ENCODE measurements around the gene CUL4B. TPM values are rescaled to one million over a fixed set of nuclear protein-coding genes. Genes with fewer than 3 reads are reported as not detected.
A peak's percentile ranks its signal among the peaks of the same experiment; 100 is the strongest.
"Not testable (repeated sequence)": the region's sequence is repeated elsewhere in the genome, so short reads cannot be mapped to it uniquely, and the experiment has no call there.

Gene CUL4B
- total and polyA plus RNA-seq, 8 donors = 9.6 to 24.6 (median 18.8) TPM

GRCh38 chrX:120575379-120576114, 14.8 kb upstream of the CUL4B start:
- WGBS, 2 donors = 68 to 79% methylated on average over 18 of the region's 18 CpGs
- H3K27ac ChIP-seq = no peak overlapping the region
- DNase-seq (no peak), ATAC-seq (no peak), FAIRE-seq (no peak)
- H3K9me3 ChIP-seq = no peaks in the 10 kb centered on the region
- H3K4me3 ChIP-seq = no peak overlapping the region
- TF ChIP-seq CTCF (IDR thresholded peaks at IDR 0.05) = no peak
- H3K36me3 ChIP-seq = no peaks in the 10 kb centered on the region
- intact Hi-C loops (cut with DNase I) = no loop called here
- H3K4me1 ChIP-seq = no peaks in the 10 kb centered on the region
- H3K27me3 ChIP-seq = no peaks in the 10 kb centered on the region

- 76 to 94% methylated on average over 13 of the region's 13 CpGs for WGBS, 2 donors
Observed at GRCh38 chrX:120573806-120574205, 13.0 kb upstream of the CUL4B start.

GRCh38 chrX:120570011-120570600, 9.3 kb upstream of the CUL4B start:
- H3K9me3 ChIP-seq = no peaks in the 10 kb centered on the region
- DNase-seq (no peak), ATAC-seq (no peak), FAIRE-seq (no peak)
- H3K27ac ChIP-seq = no peak overlapping the region
- TF ChIP-seq CTCF (IDR thresholded peaks at IDR 0.05) = no peak
- H3K4me3 ChIP-seq = no peak overlapping the region
- no peaks in the 10 kb centered on the region for H3K27me3 ChIP-seq
- WGBS, 2 donors = 57 to 63% methylated on average over 3 of the region's 3 CpGs
- intact Hi-C loops (cut with DNase I) = no loop called here
- no peaks in the 10 kb centered on the region for H3K4me1 ChIP-seq
- no peaks in the 10 kb centered on the region for H3K36me3 ChIP-seq

More at GRCh38 chrX:120573806-120574205, 13.0 kb upstream of the CUL4B start:
- H3K4me1 ChIP-seq; H3K27me3 ChIP-seq; H3K4me3 ChIP-seq; H3K27ac ChIP-seq; H3K9me3 ChIP-seq; DNase-seq; intact Hi-C loops (cut with DNase I); ATAC-seq; FAIRE-seq; H3K36me3 ChIP-seq: not testable (repeated sequence)

GRCh38 chrX:120568609-120569008, 7.8 kb upstream of the CUL4B start:
- peaks cover 0 to 6% (median 0%) of the 10 kb centered on the region in 3 donors for H3K4me1 ChIP-seq
- no peak overlapping the region for H3K4me3 ChIP-seq
- H3K9me3 ChIP-seq = no peaks in the 10 kb centered on the region
- H3K27ac ChIP-seq = no peak overlapping the region
- WGBS, 2 donors = 52 to 60% methylated on average over 3 of the region's 3 CpGs
- no peak for FAIRE-seq
- no peaks in the 10 kb centered on the region for H3K27me3 ChIP-seq
- no peak for ATAC-seq
- no peak for TF ChIP-seq CTCF (IDR thresholded peaks at IDR 0.05)
- DNase-seq = no peak
- intact Hi-C loops (cut with DNase I) = no loop called here
- no peaks in the 10 kb centered on the region for H3K36me3 ChIP-seq

GRCh38 chrX:120568035-120568434, 7.3 kb upstream of the CUL4B start:
- DNase-seq = no peak
- H3K4me3 ChIP-seq = no peak overlapping the region
- no peak for FAIRE-seq
- intact Hi-C loops (cut with DNase I) = no loop called here
- no peak for TF ChIP-seq CTCF (IDR thresholded peaks at IDR 0.05)
- H3K27me3 ChIP-seq = no peaks in the 10 kb centered on the region
- peak in 2 of 4 donors; percentile 24 to 39 for ATAC-seq
- no peaks in the 10 kb centered on the region for H3K36me3 ChIP-seq
- no peaks in the 10 kb centered on the region for H3K9me3 ChIP-seq
- H3K27ac ChIP-seq = no peak overlapping the region
- peaks cover 0 to 11% (median 0%) of the 10 kb centered on the region in 3 donors for H3K4me1 ChIP-seq

Data from pancreas (tissue), 10 donors.